Endothelial cell of umbilical vein (primary cell): Measurements from ENCODE around the gene ITGB1BP1. TPM values are rescaled to one million over a fixed set of nuclear protein-coding genes. Genes with fewer than 3 reads are reported as not detected.

Experiments used
- BruUV-seq: library from RNA; stranded (reverse); fragments of 400-500 nt; replicated peaks from 2 replicates; lab custom pipeline; 2021; lab: Mats Ljungman, UMichigan
- CTCF ChIA-PET: fragments of 300-600, 350-600 bp; sonication (Branson Sonifier 250); formaldehyde crosslinking; loops from one replicate; lab custom pipeline; 2021; ENCODE audit warnings: antibody characterized with exemption, inconsistent platforms; lab: Charles Lee
- POLR2A ChIA-PET: fragments of 300-600, 350-600 bp; sonication (Branson Sonifier 250); formaldehyde crosslinking; loops from one replicate; lab custom pipeline; 2021; ENCODE audit warnings: antibody characterized with exemption, inconsistent platforms; lab: Charles Lee
- DNase-seq: peaks from one replicate; pipeline ENCODE4 v3.0.0-alpha.2; 2011; ENCODE audit warnings: low read depth, low spot score
- FAIRE-seq: peaks from 2 replicates; lab custom pipeline; 2011; peaks lifted over from hg19 to GRCh38; lab: Jason Lieb, UNC
- H2AFZ ChIP-seq: 2 replicates; pipeline ENCODE4 v1.6.0; 2012; ENCODE audit warnings: low read depth, low read length, control low read depth, inconsistent platforms
- H3K27ac ChIP-seq: 2 replicates; pipeline ENCODE4 v1.5.1; 2011; ENCODE audit warnings: low read depth, mild to moderate bottlenecking, control low read depth, low read length, moderate library complexity; ENCODE audit not compliant: insufficient read depth
- H3K27me3 ChIP-seq, 2 experiments: 2 replicates each; pipeline versions ENCODE4 v1.6.0 to v1.6.1; 2011; ENCODE audit warnings: low read length in 2 of 2, mixed read lengths in 1 of 2; ENCODE audit not compliant: control insufficient read depth in 2 of 2, insufficient read depth in 2 of 2
- H3K36me3 ChIP-seq, 2 experiments: 2 replicates in 1 of 2; 3 replicates in 1 of 2; pipeline ENCODE4 v1.5.1; 2011; ENCODE audit warnings: low read length in 2 of 2, mild to moderate bottlenecking in 1 of 2, moderate library complexity in 1 of 2; ENCODE audit not compliant: control insufficient read depth in 2 of 2, insufficient read depth in 2 of 2; ENCODE audit errors: extremely low read depth in 1 of 2
- H3K4me1 ChIP-seq: 3 replicates; pipeline ENCODE4 v1.5.1; 2011; ENCODE audit warnings: mild to moderate bottlenecking, low read length; ENCODE audit not compliant: control insufficient read depth, insufficient read depth; ENCODE audit errors: extremely low read depth
- H3K4me2 ChIP-seq: 2 replicates; pipeline ENCODE4 v1.6.1; 2011; ENCODE audit warnings: low read length, control low read depth, mixed read lengths; ENCODE audit not compliant: insufficient read depth
- H3K4me3 ChIP-seq, 3 experiments: fragments of 200-600 bp in 1 of 3; sonication (generic), shearing (Covaris generic) in 1 of 3; replicated peaks in 1 of 3; 2 replicates each; pipeline ENCODE4 v1.5.1; 2011 to 2016; ENCODE audit warnings: control low read depth in 3 of 3, low read length in 3 of 3, mild to moderate bottlenecking in 2 of 3, inconsistent platforms in 1 of 3, low read depth in 1 of 3, moderate library complexity in 1 of 3; ENCODE audit not compliant: insufficient read depth in 1 of 3
- H3K79me2 ChIP-seq: 2 replicates; pipeline ENCODE4 v1.6.0; 2012; ENCODE audit warnings: low read length, inconsistent platforms; ENCODE audit not compliant: control insufficient read depth, insufficient read depth
- H3K9ac ChIP-seq: replicated peaks from 2 replicates; pipeline ENCODE3; 2011; ENCODE audit warnings: low read length, control low read depth; ENCODE audit not compliant: insufficient read depth; ENCODE audit errors: extremely low read depth
- H3K9me1 ChIP-seq: replicated peaks from 3 replicates; pipeline ENCODE4 v1.6.0; 2011; ENCODE audit warnings: mild to moderate bottlenecking, low read length; ENCODE audit not compliant: control insufficient read depth, insufficient read depth; ENCODE audit errors: extremely low read depth
- H3K9me3 ChIP-seq: replicated peaks from 2 replicates; pipeline ENCODE4 v1.5.1; 2012; ENCODE audit warnings: low read length, inconsistent platforms; ENCODE audit not compliant: control insufficient read depth, insufficient read depth
- H4K20me1 ChIP-seq: replicated peaks from 2 replicates; pipeline ENCODE3; 2011; ENCODE audit warnings: mild to moderate bottlenecking, low read length; ENCODE audit not compliant: control insufficient read depth, insufficient read depth; ENCODE audit errors: extremely low read depth
- EZH2 ChIP-seq: IDR thresholded peaks from 2 replicates; pipeline ENCODE4 v1.6.1; 2012; ENCODE audit warnings: borderline replicate concordance, low read depth, mild to moderate bottlenecking, moderate library complexity, low read length, inconsistent platforms; ENCODE audit not compliant: severe bottlenecking
- FOS ChIP-seq: IDR thresholded peaks from 2 replicates; pipeline ENCODE4 v1.6.1; 2011; ENCODE audit warnings: mild to moderate bottlenecking, low read length, moderate library complexity, borderline replicate concordance; ENCODE audit not compliant: insufficient read depth
- GATA2 ChIP-seq: IDR thresholded peaks from 2 replicates; pipeline ENCODE4 v1.7.0; 2011; ENCODE audit warnings: low read depth, mild to moderate bottlenecking, moderate library complexity, mixed read lengths, low read length; ENCODE audit not compliant: insufficient read length, insufficient read depth
- JUN ChIP-seq: IDR thresholded peaks from 2 replicates; pipeline ENCODE4 v1.6.1; 2011; ENCODE audit warnings: borderline replicate concordance, low read depth; ENCODE audit not compliant: insufficient read length, insufficient read depth
- MYC ChIP-seq: IDR thresholded peaks from one replicate; pipeline ENCODE4 v1.6.1; 2011; ENCODE audit warnings: mild to moderate bottlenecking, low read depth, low read length
- POLR2A ChIP-seq: IDR thresholded peaks from 2 replicates; pipeline ENCODE4 v1.6.1; 2012; ENCODE audit warnings: low read depth, mild to moderate bottlenecking, control low read depth, low read length
- POLR2AphosphoS5 ChIP-seq: IDR thresholded peaks from 2 replicates; pipeline ENCODE4 v1.6.1; 2012; ENCODE audit warnings: low read depth, mild to moderate bottlenecking, control low read depth, low read length, moderate library complexity; ENCODE audit not compliant: insufficient read depth
- dilution Hi-C: fragments of 300-500 bp; cut with MboI; formaldehyde crosslinking; loops from one replicate; pipeline ENCODE4 v1.15.0; 2019; ENCODE audit warnings: low sequenced_read_pairs; ENCODE audit not compliant: extremely low pct_ligation_motif_present
- intact Hi-C: fragments of 100-400 bp; cut with micrococcal nuclease; formaldehyde crosslinking; loops from one replicate; pipeline ENCODE4 v1.10.0; 2022
- polyA plus RNA-seq, 4 experiments: library from polyadenylated mRNA; depleted of rRNA in 3 of 4; stranded (reverse) in 3 of 4; unstranded in 1 of 4; fragments of >200 nt; gene quantifications; 2 replicates each; pipeline versions ENCODE4 v1.2.1 to v1.2.3, GENCODE V29; 2011 to 2012; ENCODE audit warnings: missing spikeins in 1 of 4
- total RNA-seq: library from RNA; stranded (reverse); gene quantifications from 2 replicates; pipeline ENCODE4 v1.2.3, GENCODE V29; 2021
- TF ChIP-seq, protein P1 (sequence below): IDR thresholded peaks from 2 replicates; pipeline ENCODE4 v1.6.1; 2011; ENCODE audit not compliant: insufficient read depth, insufficient read length
- TF ChIP-seq, protein P2 (sequence below), 2 donors: IDR thresholded peaks; 1 replicate in 1 of 2; 2 replicates in 1 of 2; pipeline ENCODE4 v1.5.1; 2011; ENCODE audit warnings: low read length in 2 of 2, mild to moderate bottlenecking in 2 of 2, moderate library complexity in 2 of 2, control low read depth in 1 of 2, inconsistent platforms in 1 of 2, low read depth in 1 of 2; ENCODE audit not compliant: insufficient read depth in 1 of 2; ENCODE audit errors: extremely low read depth in 1 of 2

The ITGB1BP1 gene
- total and polyA plus RNA-seq, 2 donors (not counting 3 experiments of a cell fraction or from before 2014, with no cell fraction given) = 45.0 to 170 TPM

DNA sequence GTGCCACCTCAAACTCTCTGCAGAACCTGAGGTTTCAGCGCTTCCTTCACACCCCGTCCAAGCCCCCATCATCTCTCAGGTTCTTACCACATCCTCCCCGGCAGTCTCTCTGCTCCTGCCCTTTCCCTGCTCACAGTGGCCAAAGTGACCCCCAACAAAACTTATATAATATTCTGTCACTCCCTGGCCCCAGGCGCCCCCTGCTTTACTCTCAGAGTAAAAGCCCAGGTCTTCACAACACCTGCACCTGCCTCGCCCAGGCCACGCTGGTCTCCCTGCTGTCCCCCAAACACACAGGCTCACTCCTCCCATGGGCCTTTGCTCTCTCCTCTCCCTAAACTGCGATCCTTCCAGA lies 6.4 kb downstream of the ITGB1BP1 start:
- Histone ChIP-seq H3K4me3 (no peak overlapping the region), H3K27me3 (no peaks in the 10 kb centered on the region), H3K4me2 (no peak overlapping the region), H3K9me3 (no peaks in the 10 kb centered on the region), H2AFZ (no peak overlapping the region), H3K9me1 (no peaks in the 10 kb centered on the region), H3K4me1 (peaks cover 4% of the 10 kb centered on the region), H3K36me3 (peaks cover 0 to 8% of the 10 kb centered on the region in 2 experiments), H4K20me1 (no peaks in the 10 kb centered on the region), H3K27ac (no peak overlapping the region), H3K79me2 (peaks cover 52% of the 10 kb centered on the region), H3K9ac (no peak overlapping the region)
- intact Hi-C loops = no loop called here
- CTCF ChIA-PET = no interaction called here
- BruUV-seq = no TSS peak
- no peak for TF ChIP-seq MYC
- no peak for TF ChIP-seq POLR2AphosphoS5
- TF ChIP-seq EZH2 = no peak
- TF ChIP-seq POLR2A = no peak
- TF ChIP-seq FOS = no peak
- TF ChIP-seq, protein P1, sequence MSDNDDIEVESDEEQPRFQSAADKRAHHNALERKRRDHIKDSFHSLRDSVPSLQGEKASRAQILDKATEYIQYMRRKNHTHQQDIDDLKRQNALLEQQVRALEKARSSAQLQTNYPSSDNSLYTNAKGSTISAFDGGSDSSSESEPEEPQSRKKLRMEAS = no peak
- TF ChIP-seq, protein P2, sequence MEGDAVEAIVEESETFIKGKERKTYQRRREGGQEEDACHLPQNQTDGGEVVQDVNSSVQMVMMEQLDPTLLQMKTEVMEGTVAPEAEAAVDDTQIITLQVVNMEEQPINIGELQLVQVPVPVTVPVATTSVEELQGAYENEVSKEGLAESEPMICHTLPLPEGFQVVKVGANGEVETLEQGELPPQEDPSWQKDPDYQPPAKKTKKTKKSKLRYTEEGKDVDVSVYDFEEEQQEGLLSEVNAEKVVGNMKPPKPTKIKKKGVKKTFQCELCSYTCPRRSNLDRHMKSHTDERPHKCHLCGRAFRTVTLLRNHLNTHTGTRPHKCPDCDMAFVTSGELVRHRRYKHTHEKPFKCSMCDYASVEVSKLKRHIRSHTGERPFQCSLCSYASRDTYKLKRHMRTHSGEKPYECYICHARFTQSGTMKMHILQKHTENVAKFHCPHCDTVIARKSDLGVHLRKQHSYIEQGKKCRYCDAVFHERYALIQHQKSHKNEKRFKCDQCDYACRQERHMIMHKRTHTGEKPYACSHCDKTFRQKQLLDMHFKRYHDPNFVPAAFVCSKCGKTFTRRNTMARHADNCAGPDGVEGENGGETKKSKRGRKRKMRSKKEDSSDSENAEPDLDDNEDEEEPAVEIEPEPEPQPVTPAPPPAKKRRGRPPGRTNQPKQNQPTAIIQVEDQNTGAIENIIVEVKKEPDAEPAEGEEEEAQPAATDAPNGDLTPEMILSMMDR (IDR thresholded peaks at IDR 0.05; ENCODE audit: extremely low read depth in 1 of 2, insufficient read depth in 1 of 2, low read depth in 1 of 2, low read length in 2 of 2) = no peak
- no peak for TF ChIP-seq GATA2
- no peak for TF ChIP-seq JUN
- DNase-seq (no peak), FAIRE-seq (no peak)
- POLR2A ChIA-PET = no interaction called here
- dilution Hi-C loops = no loop called here
